Measurements from ENCODE around the gene TANC1.

The TANC1 gene

GRCh38 chr2:159230145-159230877 lies 261.9 kb downstream of the TANC1 start:
- FAIRE-seq: no peak

- no peak for FAIRE-seq
Observed at GRCh38 chr2:159232456-159233170, 264.2 kb downstream of the TANC1 start.

DNA sequence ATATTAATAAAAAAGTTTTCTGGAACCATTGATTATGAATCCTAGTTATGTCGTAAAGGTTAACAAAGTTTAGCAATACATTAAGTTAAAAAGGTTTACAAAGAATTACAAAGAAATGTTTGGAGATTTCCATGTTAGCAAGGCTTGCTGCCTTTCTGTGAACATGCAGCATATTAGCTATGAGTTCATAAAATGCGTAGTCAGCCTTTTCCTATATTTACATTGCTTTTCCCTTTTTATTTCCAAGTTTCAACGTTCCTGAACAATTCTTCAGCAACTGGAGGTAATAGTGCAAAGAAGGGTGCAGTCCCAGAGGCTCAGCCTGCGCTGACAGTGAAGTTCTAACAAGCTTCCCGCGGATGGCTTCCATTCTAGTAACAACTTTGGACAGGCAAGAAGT lies 266.4 kb downstream of the TANC1 start:
- no peak for FAIRE-seq

- FAIRE-seq: no peak
Observed at GRCh38 chr2:159243529-159243928, 275.1 kb downstream of the TANC1 start.

GRCh38 chr2:159246325-159246988 lies 278.0 kb downstream of the TANC1 start:
- no peak for FAIRE-seq

- FAIRE-seq: no peak
Observed at GRCh38 chr2:159249990-159250715, 281.7 kb downstream of the TANC1 start.

DNA sequence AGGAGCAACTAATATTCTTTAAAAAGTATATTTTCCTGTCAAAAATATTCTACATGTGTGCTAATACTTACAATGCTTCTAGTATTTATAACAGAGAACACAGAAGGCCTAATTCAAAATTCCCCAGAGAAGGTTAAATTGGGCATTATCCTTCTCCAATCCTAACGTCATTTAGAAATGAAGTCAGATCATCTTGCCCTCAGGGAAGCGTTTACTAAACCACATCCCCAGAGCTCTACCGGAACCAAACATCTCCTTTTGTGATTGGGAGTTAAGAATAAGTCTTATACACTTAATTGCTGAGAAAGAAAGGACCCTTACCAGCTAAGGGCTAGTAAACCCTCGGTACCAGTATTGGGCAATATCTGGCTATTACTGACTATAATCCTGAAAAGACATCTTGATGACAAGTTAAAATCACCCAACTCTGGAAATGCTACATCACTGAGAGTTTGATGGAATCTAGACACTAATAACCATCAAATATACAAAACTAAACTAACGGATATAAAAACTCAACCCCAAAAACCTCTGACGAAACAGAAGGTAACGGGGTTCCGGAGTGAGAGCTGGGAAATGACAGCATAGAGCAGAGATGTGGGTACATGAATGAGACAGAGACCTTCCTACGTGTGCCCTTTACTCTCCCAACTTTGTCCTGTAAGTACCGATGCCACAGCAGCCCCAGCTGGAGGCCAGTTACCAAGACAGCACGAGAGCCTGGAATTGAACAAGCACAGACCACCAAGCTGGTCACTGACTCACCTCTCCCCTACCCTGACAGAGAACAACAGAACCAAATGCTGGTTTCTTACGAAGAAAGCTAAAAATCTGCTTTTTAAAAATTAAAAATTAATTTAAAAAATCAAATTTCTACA lies 283.1 kb downstream of the TANC1 start:
- FAIRE-seq: no peak

DNA sequence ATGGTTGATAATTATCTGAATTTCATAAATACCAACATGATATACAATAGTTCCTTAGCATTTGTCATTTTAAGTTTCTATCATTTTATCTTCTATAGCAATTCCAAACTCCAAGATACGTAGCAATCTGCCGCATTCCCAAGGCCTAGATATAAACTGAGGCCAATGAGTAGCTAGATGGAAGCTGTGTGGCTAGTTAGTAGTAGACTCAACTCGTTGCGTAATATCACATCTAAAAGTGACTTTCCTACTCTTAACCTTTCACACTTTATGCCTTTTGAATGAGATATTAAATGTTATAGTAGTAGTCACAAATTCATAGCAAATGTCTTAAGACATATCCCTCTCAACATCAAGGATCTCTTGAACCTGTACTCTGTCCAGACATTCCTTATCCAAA lies 284.5 kb downstream of the TANC1 start:
- no peak for FAIRE-seq

GRCh38 chr2:159256159-159256558 lies 287.7 kb downstream of the TANC1 start:
- FAIRE-seq: no peak

DNA sequence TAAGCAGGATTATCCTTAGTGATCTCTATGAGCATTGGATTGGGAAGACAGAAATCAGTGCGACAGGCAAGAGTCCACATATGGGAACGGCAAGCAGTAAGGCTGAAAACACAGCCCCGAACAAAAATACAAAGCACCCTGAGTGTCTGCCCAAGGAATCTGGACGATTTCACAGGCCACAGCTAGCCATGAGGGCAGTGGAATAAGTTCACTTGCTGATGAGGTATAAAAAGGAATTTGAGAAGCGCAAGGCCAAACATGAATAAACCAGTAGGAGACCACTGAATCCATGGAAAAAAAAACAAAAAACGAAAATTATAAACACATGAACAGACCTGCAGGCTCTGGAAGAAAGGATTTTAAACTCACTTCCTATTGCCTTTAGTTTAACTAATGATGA lies 293.8 kb downstream of the TANC1 start:
- FAIRE-seq: no peak

- FAIRE-seq: no peak
Observed at GRCh38 chr2:159262904-159263303, 294.5 kb downstream of the TANC1 start.

GRCh38 chr2:159265171-159265576 lies 296.7 kb downstream of the TANC1 start:
- no peak for FAIRE-seq

GRCh38 chr2:159266554-159266953 lies 298.1 kb downstream of the TANC1 start:
- FAIRE-seq: no peak

DNA sequence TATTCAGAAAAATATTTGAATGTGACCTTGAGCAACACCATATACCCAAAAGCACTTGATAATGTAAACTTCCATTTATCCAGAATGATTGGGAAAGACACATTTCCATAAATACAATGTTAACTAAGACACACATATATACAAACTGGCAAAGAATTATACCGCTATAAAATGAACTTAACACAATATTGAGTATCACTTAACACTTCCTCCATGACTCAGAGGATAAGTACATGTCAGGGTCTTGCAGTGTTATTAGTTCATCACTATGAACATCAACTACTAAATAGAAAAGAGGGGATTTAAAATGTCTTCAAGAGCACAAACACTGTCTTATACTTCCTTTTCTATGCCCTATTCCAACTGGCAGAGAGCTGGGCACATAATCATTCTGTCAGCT lies 299.5 kb downstream of the TANC1 start:
- no peak for FAIRE-seq

DNA sequence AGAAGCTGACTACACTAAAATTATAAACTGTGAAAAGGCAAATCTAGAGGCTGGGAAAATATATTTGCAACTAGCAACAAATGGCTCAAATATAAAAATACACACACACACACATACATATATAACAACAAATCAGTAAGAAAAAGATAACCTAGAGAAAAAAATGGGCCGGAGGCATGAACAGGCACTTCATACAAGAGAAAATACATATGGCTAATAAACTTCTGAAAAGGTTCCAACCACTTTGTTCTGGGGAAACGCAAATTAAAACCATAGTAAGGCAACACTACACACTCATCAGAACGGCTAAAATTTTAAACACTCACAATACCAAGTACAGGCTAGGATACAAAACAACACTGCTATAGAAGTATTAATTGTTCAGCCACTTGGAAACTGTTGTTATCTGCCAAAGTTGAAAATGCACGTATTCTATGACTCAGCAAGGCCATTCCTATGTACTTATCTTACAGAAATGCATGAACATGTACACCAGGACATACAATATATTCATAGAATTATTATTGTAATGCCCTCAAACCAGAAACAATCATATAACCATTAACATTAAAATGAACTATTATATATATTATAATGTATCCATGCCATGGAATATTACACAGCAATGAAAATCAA lies 302.4 kb downstream of the TANC1 start:
- no peak for FAIRE-seq

- no peak for FAIRE-seq
Observed at GRCh38 chr2:159272156-159272555, 303.7 kb downstream of the TANC1 start.

DNA sequence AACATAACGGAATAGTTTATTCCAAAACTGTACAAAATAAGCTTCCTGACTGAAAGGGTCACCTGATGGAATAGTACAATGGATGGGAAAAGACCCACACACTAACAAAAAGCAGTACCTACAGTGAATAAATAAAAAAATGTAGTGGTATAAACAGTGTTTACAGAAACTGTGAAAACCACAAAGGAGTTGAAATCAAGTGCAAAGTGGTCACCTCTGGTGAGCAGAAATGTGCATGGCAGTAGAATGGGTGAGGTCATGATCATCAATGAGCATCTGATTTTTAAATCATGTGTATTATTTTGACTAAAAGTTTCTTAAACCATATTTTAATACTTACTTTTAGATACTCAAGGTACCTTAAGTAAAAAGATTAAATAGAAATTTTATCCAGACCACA lies 306.7 kb downstream of the TANC1 start:
- no peak for FAIRE-seq

DNA sequence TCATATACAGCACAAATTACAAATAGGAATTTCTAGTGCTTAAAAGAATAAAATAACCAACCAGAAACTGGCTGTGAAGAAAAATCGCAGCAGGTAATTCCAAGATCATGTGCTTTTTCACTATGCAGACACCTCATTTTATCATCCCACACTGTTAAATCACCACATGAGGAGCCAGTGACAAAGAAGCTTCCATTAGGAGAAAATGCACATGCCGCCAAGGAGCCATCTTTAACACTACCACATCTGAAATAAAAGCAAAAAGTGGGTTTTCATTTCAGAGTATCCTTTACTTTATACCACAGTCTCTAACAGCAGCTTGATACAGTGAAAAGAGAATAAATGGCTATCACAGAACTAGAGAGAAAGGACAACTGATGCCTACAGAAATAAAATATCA lies 311.3 kb downstream of the TANC1 start:
- FAIRE-seq: no peak

DNA sequence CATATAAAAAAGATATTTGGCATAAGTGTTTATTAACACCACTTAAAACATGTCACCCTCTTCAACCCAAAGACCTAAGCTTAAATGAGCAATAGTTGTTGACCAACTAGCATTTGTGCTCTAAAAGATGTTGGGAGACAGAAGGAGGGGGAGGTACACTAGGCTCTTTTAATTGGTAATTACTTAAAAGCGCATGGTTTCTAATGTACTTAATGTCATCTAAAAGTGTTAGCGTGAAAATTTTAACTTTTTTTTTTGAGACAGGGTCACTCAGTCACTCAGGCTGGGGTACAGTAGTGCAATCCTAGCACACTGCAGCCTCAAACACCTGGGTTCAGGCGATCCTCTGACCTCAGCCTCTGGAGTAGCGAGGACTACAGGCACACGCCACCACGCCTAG lies 312.6 kb downstream of the TANC1 start:
- no peak for FAIRE-seq
